HepG2 (cell line): Measurements from ENCODE around the gene THOC2.

Source experiments
- HNRNPLL ChIP-seq: fragments of 200-400 bp; formaldehyde crosslinking; IDR thresholded peaks from 2 replicates; pipeline ENCODE4 v1.6.1; 2017; ENCODE audit warnings: mild to moderate bottlenecking, low read depth, low read length; ENCODE audit not compliant: poor library complexity, severe bottlenecking
- MAFK ChIP-seq, 2 experiments: IDR thresholded peaks in 1 of 2; conservative IDR thresholded peaks in 1 of 2; 2 replicates each; pipeline ENCODE4 v1.6.1; 2011; ENCODE audit warnings: improper control_type of control experiment in 2 of 2, low read length in 2 of 2
- MEF2D ChIP-seq: sonication (generic); formaldehyde crosslinking; IDR thresholded peaks from 2 replicates; pipeline ENCODE4 v1.5.1; 2020; ENCODE audit warnings: mild to moderate bottlenecking, missing genetic modification reagents
- TP53 ChIP-seq: sonication (generic); formaldehyde crosslinking; conservative IDR thresholded peaks from 2 replicates; pipeline ENCODE4 v1.4.0; 2020; ENCODE audit warnings: missing genetic modification reagents
- ZBTB8A ChIP-seq: sonication (generic); formaldehyde crosslinking; IDR thresholded peaks from 2 replicates; pipeline ENCODE4 v1.4.0; 2020; ENCODE audit warnings: mild to moderate bottlenecking, low read depth, missing genetic modification reagents, borderline replicate concordance
- TF ChIP-seq, protein P1 (sequence below): IDR thresholded peaks from 2 replicates; pipeline ENCODE4 v1.6.1; 2012; ENCODE audit warnings: inconsistent platforms
- TF ChIP-seq, protein P2 (sequence below): IDR thresholded peaks from 2 replicates; pipeline ENCODE4 v1.6.1; 2016; ENCODE audit warnings: mild to moderate bottlenecking
- TF ChIP-seq, protein P3 (sequence below): sonication (generic); formaldehyde crosslinking; IDR thresholded peaks from 2 replicates; pipeline ENCODE4 v1.5.0; 2020; ENCODE audit warnings: mild to moderate bottlenecking, missing genetic modification reagents, moderate library complexity

DNA sequence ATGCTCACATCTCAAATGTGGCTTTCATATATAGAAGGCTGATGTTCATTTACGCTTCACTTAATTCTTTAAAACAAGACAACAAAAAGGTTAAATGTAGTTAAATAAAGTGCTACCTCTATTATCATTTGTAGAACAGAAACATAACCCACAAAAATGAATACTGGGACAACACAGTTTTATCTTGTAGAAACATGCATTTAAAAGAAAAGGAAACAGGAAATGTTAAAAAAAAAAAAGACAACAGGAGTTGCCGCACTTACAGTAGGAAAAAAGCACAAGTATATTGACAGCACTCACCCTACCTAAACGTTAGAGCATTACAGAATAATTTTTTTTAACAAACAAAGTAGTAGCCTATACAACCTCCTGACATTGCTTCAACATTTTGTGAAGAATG, 4.8 kb downstream of the THOC2 start:
- TF ChIP-seq MEF2D (CRISPR knock-in tag) (no peak), HNRNPLL (no peak), ZBTB8A (CRISPR knock-in tag) (no peak), MAFK (conservative IDR thresholded peaks at IDR 0.05 in 1 of 2, IDR thresholded peaks at IDR 0.05 in 1 of 2; ENCODE audit: low read length in 2 of 2) (no peak), TP53 (CRISPR knock-in tag) (no peak)
- TF ChIP-seq, protein P1, sequence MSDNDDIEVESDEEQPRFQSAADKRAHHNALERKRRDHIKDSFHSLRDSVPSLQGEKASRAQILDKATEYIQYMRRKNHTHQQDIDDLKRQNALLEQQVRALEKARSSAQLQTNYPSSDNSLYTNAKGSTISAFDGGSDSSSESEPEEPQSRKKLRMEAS: no peak
- TF ChIP-seq, protein P2, sequence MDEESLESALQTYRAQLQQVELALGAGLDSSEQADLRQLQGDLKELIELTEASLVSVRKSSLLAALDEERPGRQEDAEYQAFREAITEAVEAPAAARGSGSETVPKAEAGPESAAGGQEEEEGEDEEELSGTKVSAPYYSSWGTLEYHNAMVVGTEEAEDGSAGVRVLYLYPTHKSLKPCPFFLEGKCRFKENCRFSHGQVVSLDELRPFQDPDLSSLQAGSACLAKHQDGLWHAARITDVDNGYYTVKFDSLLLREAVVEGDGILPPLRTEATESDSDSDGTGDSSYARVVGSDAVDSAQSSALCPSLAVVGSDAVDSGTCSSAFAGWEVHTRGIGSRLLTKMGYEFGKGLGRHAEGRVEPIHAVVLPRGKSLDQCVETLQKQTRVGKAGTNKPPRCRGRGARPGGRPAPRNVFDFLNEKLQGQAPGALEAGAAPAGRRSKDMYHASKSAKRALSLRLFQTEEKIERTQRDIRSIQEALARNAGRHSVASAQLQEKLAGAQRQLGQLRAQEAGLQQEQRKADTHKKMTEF (CRISPR knock-in tag): no peak
- TF ChIP-seq, protein P3, sequence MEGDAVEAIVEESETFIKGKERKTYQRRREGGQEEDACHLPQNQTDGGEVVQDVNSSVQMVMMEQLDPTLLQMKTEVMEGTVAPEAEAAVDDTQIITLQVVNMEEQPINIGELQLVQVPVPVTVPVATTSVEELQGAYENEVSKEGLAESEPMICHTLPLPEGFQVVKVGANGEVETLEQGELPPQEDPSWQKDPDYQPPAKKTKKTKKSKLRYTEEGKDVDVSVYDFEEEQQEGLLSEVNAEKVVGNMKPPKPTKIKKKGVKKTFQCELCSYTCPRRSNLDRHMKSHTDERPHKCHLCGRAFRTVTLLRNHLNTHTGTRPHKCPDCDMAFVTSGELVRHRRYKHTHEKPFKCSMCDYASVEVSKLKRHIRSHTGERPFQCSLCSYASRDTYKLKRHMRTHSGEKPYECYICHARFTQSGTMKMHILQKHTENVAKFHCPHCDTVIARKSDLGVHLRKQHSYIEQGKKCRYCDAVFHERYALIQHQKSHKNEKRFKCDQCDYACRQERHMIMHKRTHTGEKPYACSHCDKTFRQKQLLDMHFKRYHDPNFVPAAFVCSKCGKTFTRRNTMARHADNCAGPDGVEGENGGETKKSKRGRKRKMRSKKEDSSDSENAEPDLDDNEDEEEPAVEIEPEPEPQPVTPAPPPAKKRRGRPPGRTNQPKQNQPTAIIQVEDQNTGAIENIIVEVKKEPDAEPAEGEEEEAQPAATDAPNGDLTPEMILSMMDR (CRISPR knock-in tag): no peak
